Measurements from ENCODE around the gene RSU1.

RSU1 gene

DNA sequence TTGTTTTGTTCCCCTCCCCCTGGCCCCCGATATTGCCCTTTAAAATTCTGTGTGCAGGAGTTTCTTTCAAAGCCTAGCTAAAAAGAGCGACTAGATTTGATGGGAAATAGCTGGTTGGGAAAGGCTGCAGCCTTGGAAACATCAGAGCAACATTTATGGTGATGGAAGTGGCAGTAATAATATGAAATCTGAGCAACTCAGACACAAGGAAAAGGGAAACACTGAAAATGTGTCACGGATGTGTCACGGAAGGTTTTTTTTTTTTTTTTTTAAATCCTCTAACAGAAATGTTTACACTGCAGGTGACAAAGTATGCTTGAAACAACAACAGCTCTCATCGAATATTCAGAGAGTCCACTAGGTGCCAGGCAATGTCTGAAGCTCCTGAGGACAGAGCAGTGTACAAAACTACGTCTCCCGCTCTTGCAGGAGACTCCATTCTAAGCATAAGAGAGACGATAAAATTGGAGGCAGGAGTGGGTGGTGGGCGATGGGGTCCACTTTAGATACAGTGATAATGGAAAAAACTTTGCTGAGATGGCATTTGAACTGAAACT, 143.0 kb downstream of the RSU1 start:
- no peak for DNase-seq (ENCODE audit: low spot score)

DNA sequence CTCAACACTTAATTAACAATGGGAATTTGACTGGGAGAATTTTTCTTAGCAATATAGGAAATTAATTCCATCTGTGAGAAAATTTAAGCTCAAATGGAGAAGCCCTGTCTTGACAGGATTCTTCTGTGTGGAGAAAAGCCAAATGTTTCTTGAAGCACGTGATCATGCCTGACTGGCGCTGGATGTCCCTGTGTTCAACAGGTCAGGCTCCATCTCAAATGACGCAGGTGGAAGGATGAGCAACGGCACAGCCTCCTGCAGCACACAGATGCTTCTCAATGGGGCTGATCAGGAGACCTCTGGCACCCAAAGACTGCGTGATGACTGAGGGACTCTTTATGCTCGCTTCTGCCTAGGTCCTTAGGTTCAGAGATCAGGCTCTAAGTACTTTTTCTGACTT, 143.8 kb downstream of the RSU1 start:
- DNase-seq (ENCODE audit: low spot score), result no peak

DNA sequence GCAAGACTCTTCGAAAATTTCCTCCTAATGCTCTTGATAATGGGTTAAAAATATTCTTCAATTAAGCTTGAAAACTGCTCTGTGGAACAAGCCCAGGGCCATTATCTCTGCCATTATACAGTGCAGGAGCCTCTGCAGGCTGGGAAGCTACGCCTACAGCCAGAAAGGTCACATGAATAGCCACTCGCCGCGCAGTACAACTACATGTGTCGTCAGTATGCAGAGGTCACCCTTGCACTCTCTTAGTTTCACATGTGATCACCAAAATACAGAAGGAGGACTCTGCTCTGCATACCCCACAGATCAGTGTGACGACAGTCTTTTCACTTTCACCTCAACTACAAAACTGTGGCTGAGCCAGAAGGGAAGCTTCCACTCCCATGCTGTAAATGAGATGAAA, 153.8 kb downstream of the RSU1 start:
- DNase-seq (ENCODE audit: low spot score), result no peak

DNA sequence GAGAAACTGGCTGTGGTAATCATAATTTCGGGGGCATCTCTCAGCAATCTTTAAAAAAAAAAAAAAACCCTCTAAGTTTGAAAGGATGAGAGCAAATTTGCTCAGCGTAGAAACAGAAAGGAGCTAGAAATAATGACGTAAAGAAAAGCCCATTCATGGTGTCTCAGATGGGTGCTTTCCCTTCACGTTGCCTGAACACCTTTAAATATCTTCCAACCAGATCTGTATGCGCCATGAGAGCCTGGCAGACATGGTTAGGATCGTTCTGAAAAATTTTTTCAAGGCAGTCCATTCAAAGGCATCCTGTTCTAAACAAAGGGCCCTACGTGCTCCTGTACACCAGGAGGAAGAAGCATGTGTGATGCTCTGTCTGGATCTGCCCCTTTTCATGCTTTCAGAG, 154.3 kb downstream of the RSU1 start:
- DNase-seq (ENCODE audit: low spot score), result no peak

DNA sequence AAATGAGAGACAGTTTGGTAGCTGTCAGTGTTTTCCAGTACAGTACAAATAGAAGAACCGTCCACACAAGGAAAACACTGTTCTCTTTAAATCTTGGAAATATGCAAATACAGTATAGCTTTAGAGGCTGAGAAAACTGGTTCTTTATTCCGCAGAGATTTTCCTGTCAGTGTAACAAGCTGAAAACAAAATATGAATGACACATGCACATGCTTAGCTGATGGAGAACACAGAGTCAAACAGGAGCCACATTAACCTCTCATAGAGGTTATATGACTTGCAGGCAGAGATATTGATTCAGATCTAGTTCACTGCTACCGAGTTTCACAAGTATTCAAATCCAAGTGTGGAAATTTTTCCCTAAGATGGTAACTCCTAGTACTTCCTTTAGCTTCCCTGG, 160.3 kb downstream of the RSU1 start:
- peak; percentile 28 for DNase-seq (ENCODE audit: low spot score)

DNA sequence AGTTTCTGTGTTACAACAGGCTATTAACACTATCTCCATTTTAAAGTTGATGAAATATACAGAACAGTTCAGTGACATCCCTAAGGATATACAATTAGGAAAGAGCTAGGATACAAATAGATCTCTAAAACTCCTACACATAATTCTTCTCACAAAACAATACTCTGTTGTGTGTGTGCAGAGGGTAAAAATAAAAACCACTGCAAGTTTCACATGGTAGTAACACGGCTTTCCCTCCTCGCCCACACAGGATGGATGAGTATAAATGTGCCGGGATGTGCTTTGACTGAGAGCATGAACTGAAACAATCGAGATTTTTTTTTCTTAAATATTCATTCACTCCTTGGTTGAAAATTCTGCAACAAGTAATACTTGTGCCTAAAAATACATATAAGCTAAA, 164.0 kb downstream of the RSU1 start:
- DNase-seq (ENCODE audit: low spot score), result no peak

DNA sequence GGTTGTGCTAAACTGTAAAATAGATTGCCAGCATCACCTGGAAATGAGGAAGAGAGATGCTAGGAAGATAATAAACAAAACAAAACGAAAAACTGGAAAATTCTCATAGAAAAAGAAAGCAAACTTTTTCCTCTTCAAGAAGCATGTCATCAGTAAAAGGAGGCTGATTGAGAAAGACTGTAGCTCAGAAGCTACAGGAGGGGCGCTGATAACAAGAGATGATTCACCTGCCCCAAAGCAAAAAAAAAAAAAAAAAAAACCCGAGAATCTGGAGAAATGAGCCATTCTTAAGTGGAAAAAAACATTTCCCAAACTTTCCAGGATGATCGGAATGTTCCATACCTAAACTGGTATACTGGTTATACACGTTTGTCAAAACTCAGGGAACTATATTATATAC, 165.1 kb downstream of the RSU1 start:
- no peak for DNase-seq (ENCODE audit: low spot score)

DNA sequence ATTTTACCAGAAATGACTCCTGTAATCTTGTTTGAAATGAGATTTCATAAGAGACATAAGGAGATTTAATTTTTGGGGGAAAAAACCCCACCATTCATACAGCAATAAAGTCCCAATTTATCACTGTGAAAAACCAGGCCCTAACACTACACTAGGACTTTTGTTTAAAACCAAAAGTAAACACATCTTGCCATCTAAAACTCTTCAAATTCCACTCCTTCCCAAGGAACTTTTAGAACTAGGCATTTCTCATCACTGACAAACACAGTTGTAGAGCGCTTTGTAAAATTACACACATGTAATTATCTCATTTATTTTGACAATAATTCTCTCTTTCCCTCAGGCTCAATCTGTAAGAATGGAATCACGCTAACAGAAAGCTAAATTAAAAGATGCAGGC, 167.5 kb downstream of the RSU1 start:
- DNase-seq (ENCODE audit: low spot score), result no peak

DNA sequence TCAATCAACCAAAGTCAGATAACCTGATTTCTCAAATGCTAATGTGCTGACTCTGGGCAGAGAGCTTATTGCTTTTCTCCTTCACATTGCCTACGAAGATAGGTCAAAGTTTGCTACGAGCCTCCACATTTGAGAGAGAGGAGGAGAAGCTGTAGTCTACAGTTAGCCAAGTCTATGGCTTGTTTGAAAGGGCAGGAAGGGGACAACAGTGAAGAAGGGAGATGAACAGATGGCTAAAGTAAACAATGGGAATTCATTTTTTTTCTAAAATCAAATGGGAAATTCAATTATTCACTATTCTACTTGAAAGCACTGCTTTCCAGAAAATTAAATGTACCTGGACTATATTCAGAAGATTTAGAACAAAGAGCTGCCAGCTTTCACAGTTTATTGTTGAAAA, 168.9 kb downstream of the RSU1 start:
- DNase-seq (ENCODE audit: low spot score), result no peak

DNA sequence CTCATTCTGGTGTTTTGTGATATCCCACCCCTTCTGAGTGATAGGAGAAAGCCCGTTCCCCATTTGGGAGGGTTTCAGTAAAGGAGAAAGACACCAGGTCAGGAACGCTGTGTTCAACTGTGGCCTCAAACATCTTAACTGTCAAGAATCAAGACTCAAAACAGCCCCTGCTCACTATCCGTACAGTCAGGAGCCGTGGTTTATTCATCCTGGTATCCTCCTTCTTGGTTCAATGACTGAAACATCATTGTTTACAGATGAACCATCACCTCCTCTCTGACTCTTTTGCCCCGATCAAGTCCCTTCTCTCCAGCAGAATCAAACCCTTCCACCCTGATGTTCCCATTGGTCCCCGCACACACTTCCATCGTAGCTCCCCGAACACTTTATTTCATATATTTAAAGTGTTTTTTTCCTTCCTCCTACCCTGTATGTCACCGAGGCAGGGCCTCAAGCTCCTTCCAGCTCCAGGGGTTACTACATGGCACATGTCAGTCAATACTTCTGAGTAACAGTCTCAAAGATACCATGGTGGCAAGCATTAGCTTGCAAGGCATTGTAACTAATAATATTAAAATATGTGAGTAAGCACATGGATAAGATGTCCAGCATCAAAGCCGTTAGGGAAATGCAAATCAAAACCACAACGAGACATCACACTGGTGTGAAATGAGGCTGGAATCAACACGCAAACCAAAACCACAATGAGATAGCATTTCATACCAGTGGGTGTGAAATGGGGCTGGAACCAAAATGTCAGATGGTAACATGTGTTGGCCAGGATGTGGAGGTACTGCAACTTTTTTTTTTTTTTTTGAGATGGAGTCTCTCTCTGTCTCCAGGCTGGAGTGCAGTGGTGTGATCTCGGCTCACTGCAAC, 170.8 kb downstream of the RSU1 start:
- no peak for DNase-seq (ENCODE audit: low spot score)

DNA sequence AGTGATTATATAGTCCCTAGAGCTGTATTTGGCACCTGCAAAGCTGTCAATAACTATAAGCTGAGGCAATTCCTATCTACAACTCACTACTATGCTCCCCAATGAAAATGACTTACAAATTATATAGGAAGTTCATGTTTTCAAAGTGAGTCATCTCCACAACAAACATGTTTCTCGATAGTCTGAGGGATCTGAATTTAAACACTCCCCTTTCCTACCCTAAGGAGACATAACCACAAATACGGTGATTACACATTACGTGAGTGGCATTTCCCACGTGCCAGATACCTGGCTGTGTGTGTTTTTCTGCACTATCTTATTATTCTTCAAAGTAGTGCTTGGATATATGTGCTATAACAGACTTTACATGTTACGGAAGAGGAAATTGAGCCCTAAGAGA, 173.1 kb downstream of the RSU1 start:
- no peak for DNase-seq (ENCODE audit: low spot score)

DNA sequence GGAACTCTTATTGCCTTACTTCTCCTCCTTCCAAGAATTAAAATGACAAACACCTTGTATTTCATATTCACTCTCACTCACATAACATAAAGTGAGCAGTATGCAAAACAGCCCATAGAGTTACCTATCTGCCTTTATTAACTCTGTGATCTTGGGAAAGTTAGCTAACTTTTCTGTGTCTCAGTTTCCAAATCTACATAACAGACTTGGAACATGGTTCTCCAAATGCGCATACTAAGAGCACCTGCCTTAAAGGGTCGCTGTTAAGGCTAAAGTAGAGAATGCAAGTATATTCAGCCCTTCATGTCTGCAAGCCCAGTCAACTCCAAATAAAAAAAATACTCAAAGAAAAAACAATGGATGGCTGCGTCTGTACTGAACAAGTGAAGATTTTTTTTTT, 173.7 kb downstream of the RSU1 start:
- DNase-seq (ENCODE audit: low spot score), result no peak

DNA sequence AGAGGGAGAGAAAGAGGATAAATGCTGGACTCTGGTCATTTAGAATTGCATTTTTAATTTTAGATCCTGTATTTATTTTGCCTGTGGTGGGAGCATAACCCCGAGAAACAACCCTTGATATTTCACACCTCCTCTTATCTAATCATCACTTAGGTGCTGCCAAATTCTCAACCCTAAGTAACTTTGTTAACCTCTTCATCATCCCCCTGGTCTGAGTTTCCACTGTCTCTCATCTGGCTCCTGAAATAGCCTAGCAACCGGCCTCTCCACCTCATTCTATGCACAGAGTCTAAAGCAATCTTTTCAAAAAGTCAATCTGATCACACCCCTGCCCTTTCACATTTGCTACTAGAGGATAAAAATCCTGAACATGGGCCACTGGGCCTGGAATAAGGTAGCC, 177.1 kb downstream of the RSU1 start:
- no peak for DNase-seq (ENCODE audit: low spot score)

DNA sequence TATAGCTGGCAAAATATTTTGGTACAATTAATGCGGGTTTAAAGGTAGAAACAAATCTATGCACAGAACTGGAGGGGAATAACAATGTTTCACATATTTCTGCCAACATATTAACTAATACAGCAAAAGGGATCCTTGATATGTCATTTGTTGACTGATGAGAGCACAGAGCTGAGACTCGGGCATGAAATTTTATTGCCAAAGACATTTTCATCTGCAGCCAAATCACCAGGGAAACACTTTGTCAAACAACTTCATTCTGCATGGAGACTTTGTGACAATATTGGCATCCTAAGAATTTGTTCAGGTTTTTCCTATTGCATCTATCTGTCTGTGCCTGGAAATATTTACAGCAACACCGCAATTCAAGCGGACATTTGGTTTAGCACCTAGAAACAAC, 177.8 kb downstream of the RSU1 start:
- DNase-seq (ENCODE audit: low spot score), result no peak

DNA sequence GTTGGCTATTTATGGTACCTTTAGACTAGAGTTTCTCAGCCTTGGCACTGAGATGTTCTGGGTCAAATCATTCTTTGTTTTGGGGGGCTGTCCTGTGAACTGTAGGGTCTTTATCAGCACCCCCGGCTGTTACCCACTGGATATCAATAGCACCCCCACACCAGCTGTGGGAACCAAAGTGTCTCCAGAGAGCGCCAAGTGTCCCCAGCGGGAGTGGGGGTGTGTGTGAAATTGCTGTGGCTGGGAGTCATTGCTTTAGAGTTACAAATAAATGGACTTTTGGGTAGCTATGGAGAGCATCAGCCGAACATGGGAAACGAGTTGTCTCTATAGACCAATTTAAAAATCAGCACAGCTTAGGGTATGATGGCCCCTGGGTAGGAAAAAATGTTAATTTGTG, 184.2 kb downstream of the RSU1 start:
- DNase-seq (ENCODE audit: low spot score), result no peak

DNA sequence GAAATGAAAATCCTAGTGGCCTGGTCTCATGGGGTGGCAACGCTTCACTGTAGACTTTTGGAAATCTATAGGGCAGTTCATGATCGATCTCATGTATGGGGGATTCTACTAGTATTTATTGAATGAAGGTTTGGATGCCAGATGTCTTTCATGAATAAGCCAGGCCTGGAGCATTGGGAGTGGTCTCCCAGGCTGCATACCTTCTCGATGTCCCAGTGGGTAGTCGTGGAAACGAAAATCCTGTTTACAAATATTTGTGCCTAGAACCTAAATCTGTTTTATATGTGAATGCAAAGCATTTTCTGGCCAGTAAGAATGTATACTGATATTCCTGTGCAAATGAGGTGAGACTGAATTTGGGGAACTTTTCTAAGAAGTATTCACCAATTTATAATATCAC, 190.5 kb downstream of the RSU1 start:
- DNase-seq (ENCODE audit: low spot score), result no peak

DNA sequence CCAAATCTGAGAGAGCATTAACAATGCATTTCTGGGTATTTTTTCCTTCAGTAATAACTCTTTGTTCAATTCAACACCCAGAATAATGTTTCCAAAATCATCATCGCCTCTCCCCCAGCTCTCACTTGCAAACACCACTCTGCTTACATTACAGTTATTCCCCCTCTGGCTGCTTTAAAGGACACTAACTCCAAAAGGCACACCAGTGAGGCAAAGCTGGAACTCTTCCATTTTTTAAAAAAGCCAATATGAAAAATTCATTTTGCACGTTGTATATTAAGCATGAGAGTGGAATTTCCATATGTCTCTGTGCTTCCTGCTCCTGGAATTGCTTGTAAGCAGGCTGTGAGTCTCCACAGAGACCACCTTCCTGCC, 204.3 kb downstream of the RSU1 start:
- no peak for DNase-seq (ENCODE audit: low spot score)

DNA sequence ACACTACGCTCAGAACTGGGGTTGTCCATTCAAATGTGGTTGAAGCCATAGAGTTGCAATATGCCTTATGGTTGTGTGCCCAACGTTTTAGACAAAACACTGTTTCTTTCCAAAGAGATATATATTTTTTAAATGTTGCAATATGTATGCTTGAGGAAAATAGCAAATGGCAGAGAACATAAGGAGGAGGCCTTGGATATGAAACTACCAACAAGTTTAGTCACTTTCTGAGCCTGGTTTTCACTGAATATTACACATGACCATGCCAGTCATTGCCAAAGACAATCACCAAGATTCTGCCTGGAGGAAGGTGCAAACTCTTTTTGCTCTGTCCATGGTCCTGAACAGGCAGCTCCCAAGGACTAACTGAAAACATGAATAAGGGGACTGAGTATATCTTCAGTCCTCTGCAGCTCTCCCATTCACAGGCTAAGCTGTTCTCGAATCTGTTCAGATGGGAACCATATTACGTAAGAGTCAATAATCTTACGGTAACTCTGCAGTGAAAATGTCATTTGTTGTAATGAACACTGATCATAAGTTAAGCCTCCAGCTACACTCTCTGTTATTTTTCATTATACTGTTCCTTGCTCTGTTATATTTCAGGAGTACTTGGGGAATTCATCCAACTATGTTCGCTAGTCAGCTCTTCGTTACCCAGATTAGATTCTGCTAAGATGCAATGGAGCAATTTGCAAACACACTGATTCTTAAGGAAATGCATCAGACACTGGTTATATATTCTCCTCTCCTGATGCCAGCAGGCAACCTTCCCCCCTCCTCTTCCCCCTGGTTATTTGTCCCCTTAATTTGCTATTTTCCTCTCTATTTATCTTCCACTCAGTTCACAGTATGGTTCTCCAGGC, 204.9 kb downstream of the RSU1 start:
- no peak for DNase-seq (ENCODE audit: low spot score)

DNA sequence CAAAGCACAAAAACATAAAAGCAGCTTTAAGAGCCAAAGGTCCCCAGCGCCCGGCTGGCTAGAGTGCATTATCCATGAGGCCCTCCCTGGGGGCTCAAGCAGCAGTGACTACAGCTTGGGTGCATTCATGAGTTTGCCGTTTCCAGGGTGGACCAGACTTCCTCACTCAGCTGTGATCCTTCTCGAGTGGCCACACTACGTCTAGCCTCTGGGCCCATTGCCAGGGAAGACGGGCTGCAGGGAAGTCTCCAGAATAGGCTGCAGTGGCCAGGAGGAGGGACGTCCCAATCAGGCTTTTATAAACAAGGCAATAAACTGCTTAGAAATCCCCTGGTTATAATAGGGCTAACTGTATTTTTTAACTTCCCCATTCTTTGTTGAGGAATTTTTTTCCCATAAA, 206.2 kb downstream of the RSU1 start:
- DNase-seq (ENCODE audit: low spot score), result no peak

DNA sequence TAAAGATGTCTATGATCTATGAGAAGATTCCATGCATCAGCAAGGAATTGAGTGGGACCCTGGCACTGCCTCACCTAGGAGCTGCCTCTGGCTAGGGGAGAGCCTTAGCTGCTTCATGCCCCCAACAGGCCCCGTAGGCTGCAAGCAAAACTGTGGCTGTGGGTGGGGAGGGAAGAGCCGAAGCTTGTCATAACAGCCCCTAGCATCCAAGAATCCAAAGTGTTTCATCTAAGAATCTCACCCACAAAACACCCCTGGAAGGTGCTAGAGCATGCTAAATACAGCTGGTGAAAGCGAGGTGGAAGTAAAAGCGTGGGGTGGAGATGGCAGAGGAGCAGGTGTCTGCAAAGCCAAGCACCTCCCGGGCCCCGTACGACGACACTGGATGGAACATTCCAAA, 208.0 kb downstream of the RSU1 start:
- no peak for DNase-seq (ENCODE audit: low spot score)

DNA sequence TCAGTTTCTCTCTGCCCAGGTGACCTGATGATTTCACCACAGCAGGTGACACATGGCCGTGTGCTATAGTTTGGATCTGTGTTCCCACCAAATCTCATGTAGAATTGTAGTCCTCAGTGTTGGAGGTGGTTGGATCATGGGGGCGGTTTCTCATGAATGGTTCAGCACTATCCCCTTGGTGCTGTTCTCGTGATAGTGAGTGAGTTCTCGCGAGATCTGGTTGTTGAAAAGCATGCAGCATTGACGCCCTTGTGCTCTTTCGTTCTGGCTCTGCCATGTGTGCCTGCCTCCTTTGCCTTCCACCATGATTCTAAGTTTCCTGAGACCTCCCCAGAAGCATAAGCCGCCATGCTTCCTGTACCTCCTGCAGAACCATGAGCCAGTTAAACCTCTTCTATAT, 210.3 kb downstream of the RSU1 start:
- DNase-seq (ENCODE audit: low spot score), result no peak

DNA sequence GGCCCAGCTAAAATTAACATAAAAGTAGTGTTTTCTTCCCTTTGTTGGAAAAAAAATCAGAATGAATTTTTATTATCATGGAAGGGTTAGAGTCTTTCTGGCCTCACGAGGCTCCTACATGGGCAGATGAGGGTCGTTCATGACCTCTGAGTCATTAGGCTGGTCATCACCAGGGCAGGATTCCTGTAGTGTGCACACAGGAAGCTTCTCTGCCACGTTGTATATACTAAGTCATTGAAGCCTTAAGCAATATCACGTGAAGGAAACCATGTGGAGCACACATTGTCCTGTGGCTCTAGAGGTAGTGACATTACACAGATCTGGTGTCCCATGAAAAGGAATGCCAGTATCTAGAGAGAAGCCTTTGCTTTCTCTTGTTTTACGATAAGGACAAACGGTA, 210.8 kb downstream of the RSU1 start:
- DNase-seq (ENCODE audit: low spot score), result no peak

DNA sequence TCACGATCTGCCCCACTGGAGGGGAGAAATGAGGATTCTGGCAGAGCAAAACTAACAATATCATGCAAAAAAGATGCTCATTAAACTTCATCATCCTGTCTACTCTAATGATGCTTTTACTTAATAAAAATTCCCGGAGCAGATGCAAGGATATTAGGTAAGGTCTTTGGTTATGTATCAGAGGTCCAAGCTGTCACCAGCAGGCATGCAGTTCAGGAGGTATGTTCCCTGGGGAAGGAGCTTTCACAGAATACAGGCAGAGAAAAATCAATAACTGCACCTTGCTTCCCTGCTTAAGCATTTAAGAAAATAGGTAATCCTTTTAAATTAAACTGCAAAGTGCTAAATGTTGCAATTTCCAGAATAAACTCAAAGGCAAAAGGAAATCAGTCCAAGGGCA, 213.9 kb downstream of the RSU1 start:
- DNase-seq (ENCODE audit: low spot score), result no peak
